HepG2 (cell line): ENCODE data around the gene IQCH. TPM values are rescaled to one million over a fixed set of nuclear protein-coding genes. Genes with fewer than 3 reads are reported as not detected.

Experiments
- CEBPZ ChIP-seq: IDR thresholded peaks from 2 replicates; pipeline ENCODE4 v1.6.1; 2012; ENCODE audit warnings: low read length, improper control_type of control experiment
- MEF2D ChIP-seq: sonication (generic); formaldehyde crosslinking; IDR thresholded peaks from 2 replicates; pipeline ENCODE4 v1.5.1; 2020; ENCODE audit warnings: mild to moderate bottlenecking, missing genetic modification reagents
- MEIS2 ChIP-seq: sonication (generic); formaldehyde crosslinking; IDR thresholded peaks from 2 replicates; pipeline ENCODE4 v1.9.0; 2021; ENCODE audit warnings: mild to moderate bottlenecking, missing genetic modification reagents
- MYNN ChIP-seq: sonication (generic); formaldehyde crosslinking; IDR thresholded peaks from 2 replicates; pipeline ENCODE4 v1.4.0; 2020; ENCODE audit warnings: mild to moderate bottlenecking, low read depth, missing genetic modification reagents
- SNAPC5 ChIP-seq: sonication (generic); formaldehyde crosslinking; IDR thresholded peaks from 2 replicates; pipeline ENCODE4 v1.8.1; 2023; ENCODE audit warnings: mild to moderate bottlenecking, missing genetic modification reagents, borderline replicate concordance
- TBP ChIP-seq: sonication (generic); formaldehyde crosslinking; IDR thresholded peaks from 2 replicates; pipeline ENCODE4 v1.5.0; 2020; ENCODE audit warnings: missing genetic modification reagents
- THAP7 ChIP-seq: sonication (generic); formaldehyde crosslinking; IDR thresholded peaks from 2 replicates; pipeline ENCODE4 v1.8.1; 2023; ENCODE audit warnings: mild to moderate bottlenecking, missing genetic modification reagents
- ZBED4 ChIP-seq: sonication (generic); formaldehyde crosslinking; IDR thresholded peaks from 2 replicates; pipeline ENCODE4 v1.4.0; 2020; ENCODE audit warnings: missing genetic modification reagents, borderline replicate concordance
- ZHX1 ChIP-seq: sonication (generic); formaldehyde crosslinking; IDR thresholded peaks from 2 replicates; pipeline ENCODE4 v1.8.1; 2022; ENCODE audit warnings: low read depth, mild to moderate bottlenecking, missing genetic modification reagents
- ZNF10 ChIP-seq: sonication (generic); formaldehyde crosslinking; IDR thresholded peaks from 2 replicates; pipeline ENCODE4 v1.4.0; 2020; ENCODE audit warnings: mild to moderate bottlenecking, low read depth, missing genetic modification reagents, borderline replicate concordance
- ZNF17 ChIP-seq: sonication (generic); formaldehyde crosslinking; IDR thresholded peaks from 2 replicates; pipeline ENCODE4 v1.5.0; 2020; ENCODE audit warnings: mild to moderate bottlenecking, missing genetic modification reagents
- ZNF335 ChIP-seq: sonication (generic); formaldehyde crosslinking; IDR thresholded peaks from 2 replicates; pipeline ENCODE4 v1.4.0; 2020; ENCODE audit warnings: missing genetic modification reagents
- ZNF460 ChIP-seq: sonication (generic); formaldehyde crosslinking; IDR thresholded peaks from 2 replicates; pipeline ENCODE4 v1.5.1; 2020; ENCODE audit warnings: missing genetic modification reagents, mild to moderate bottlenecking, borderline replicate concordance
- ZNF7 ChIP-seq: IDR thresholded peaks from 2 replicates; pipeline ENCODE4 v1.6.1; 2016; ENCODE audit warnings: missing biosample characterization, missing genetic modification reagents
- ZNF713 ChIP-seq: sonication (generic); formaldehyde crosslinking; IDR thresholded peaks from 2 replicates; pipeline ENCODE4 v1.4.0; 2020; ENCODE audit warnings: mild to moderate bottlenecking, missing genetic modification reagents
- ZNF773 ChIP-seq: sonication (generic); formaldehyde crosslinking; IDR thresholded peaks from 2 replicates; pipeline ENCODE4 v1.4.0; 2020; ENCODE audit warnings: missing genetic modification reagents, borderline replicate concordance
- ZNF790 ChIP-seq: sonication (generic); formaldehyde crosslinking; IDR thresholded peaks from 2 replicates; pipeline ENCODE4 v1.8.0; 2022; ENCODE audit warnings: missing genetic modification reagents, mild to moderate bottlenecking, borderline replicate concordance
- polyA plus RNA-seq, 8 experiments: library from polyadenylated mRNA; depleted of rRNA in 3 of 8; stranded (reverse) in 7 of 8; unstranded in 1 of 8; fragments of >200 nt; fragmentation: Illumina TruSeq in 4 of 8; extraction: Trizol in 4 of 8; gene quantifications; 2 replicates each; pipeline versions ENCODE4 v1.2.1 to v1.2.3, GENCODE V29; 2011 to 2016; ENCODE audit warnings: low read depth in 4 of 8, missing spikeins in 1 of 8, mixed read lengths in 1 of 8; ENCODE audit not compliant: insufficient read depth in 1 of 8
- total RNA-seq, 5 experiments: library from RNA; depleted of rRNA; stranded (reverse); fragments of >200 nt; fragmentation: Illumina TruSeq; extraction: Trizol; gene quantifications; 2 replicates each; pipeline ENCODE4 v1.2.3, GENCODE V29; 2016; ENCODE audit warnings: low read depth in 1 of 5

IQCH gene
- total and polyA plus RNA-seq, 2 of the 13 experiments (the other 11 are each of a cell fraction or from before 2014, with no cell fraction given), result 0.16 to 0.55 TPM

- TF ChIP-seq ZNF460, result no peak
- TF ChIP-seq ZNF7 (CRISPR knock-in tag), result no peak
- TF ChIP-seq MYNN (CRISPR knock-in tag), result no peak
- TF ChIP-seq SNAPC5 (CRISPR knock-in tag), result no peak
- TF ChIP-seq TBP, result no peak
- no peak for TF ChIP-seq ZBED4
- peak; percentile 46; the same call in 1 of the 2 replicates for TF ChIP-seq MEF2D (CRISPR knock-in tag)
- TF ChIP-seq CEBPZ, result no peak
- TF ChIP-seq ZNF10 (CRISPR knock-in tag), result no peak
- TF ChIP-seq THAP7 (CRISPR knock-in tag), result no peak
- TF ChIP-seq ZNF335, result no peak
- no peak for TF ChIP-seq ZNF773
- no peak for TF ChIP-seq ZNF713
- no peak; the same call in 1 of the 2 replicates for TF ChIP-seq ZNF790 (CRISPR knock-in tag)
- no peak for TF ChIP-seq ZHX1 (CRISPR knock-in tag)
- TF ChIP-seq MEIS2 (CRISPR knock-in tag), result 0 out of 2 replicates have a peak, but pooled peaks have one; percentile 22
- no peak for TF ChIP-seq ZNF17
Measured at GRCh38 chr15:67542420-67543347, 288.1 kb downstream of the IQCH start, which contains the start of gene MAP2K5 (continued).
